Measurements from ENCODE around the gene AIP. TPM values are rescaled to one million over a fixed set of nuclear protein-coding genes. Genes with fewer than 3 reads are reported as not detected.
A peak's percentile ranks its signal among the peaks of the same experiment; 100 is the strongest.

The AIP gene
- total RNA-seq, 1 experiment from 2014 or later: 61.0 TPM

- 0 out of 6 replicates have a peak, but pooled peaks of 1 of the 3 experiments have one; percentile 11 for TF ChIP-seq CTCF (IDR thresholded peaks at IDR 0.05 in 2 of 3, conservative IDR thresholded peaks at IDR 0.05 in 1 of 3; ENCODE audit: borderline replicate concordance in 1 of 3, insufficient read depth in 1 of 3, low read depth in 2 of 3, low read length in 2 of 3)
- TF ChIP-seq, protein P1, sequence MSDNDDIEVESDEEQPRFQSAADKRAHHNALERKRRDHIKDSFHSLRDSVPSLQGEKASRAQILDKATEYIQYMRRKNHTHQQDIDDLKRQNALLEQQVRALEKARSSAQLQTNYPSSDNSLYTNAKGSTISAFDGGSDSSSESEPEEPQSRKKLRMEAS (IDR thresholded peaks at IDR 0.05): peak; percentile 100
- peak; percentile 100 for TF ChIP-seq CBX3 (IDR thresholded peaks at IDR 0.05; ENCODE audit: low read depth)
- TF ChIP-seq EZH2 (IDR thresholded peaks at IDR 0.05): no peak
- TF ChIP-seq YY1 (IDR thresholded peaks at IDR 0.05; ENCODE audit: extremely low read depth, insufficient replicate concordance, low read depth, low read length): peak; percentile 99
These were observed at the start of gene AIP (continued) for GRCh38 chr11:67482827-67483798.

DNA sequence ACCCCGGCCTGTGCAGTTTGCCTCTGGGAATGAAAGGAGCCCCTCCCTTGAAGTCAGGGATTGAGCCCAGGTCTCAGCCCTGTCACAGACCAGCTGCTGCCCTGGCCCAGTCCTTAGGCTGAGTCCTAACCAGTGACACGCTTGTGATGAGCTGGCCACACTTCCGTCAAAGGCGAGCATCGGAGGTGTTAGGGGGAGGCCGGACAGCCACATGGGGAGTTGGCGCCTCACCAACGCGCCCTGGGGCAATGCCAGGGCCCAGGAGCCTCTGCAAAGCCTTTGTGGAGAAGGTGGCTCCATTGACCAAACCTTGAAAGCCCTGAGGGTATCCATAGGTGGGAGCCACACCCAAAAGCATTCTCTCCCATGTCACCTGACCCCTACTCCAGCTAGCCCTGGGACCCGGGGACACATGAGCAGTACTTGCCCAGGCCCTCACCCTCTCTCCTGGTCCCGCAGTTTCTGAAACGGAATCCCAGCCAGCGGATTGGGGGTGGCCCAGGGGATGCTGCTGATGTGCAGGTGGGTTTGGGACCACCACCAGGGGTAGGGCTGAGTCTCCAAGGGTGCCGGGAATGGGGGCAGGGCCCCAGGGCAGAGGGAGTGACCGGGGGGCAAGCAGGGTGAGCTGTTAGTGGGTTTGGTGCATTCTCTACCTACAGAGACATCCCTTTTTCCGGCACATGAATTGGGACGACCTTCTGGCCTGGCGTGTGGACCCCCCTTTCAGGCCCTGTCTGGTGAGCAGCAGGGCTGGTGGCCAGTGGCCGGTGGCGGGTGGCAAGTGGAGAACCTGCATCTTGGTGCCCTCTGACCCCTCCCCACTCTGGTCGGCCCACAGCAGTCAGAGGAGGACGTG, 49.1 kb upstream of the AIP start:
- no peak overlapping the region for H3K4me2 ChIP-seq (ENCODE audit: low read length)
- POLR2A ChIA-PET: no interaction called here
- H3K9me2 ChIP-seq (ENCODE audit: insufficient read depth): no peaks in the 10 kb centered on the region
- peaks cover 21% of the 10 kb centered on the region for H3K79me2 ChIP-seq (ENCODE audit: insufficient read depth, low read length)
- H3K27ac ChIP-seq (ENCODE audit: low read depth, low read length): no peak overlapping the region
- H2AFZ ChIP-seq (ENCODE audit: low read depth, low read length, poor library complexity, severe bottlenecking): no peak overlapping the region
- H3K27me3 ChIP-seq (ENCODE audit: insufficient read depth, low read length): no peaks in the 10 kb centered on the region
- intact Hi-C loops (cut with micrococcal nuclease): no loop called here
- H3K9ac ChIP-seq (ENCODE audit: low read length): no peak overlapping the region
- H3K9me3 ChIP-seq (ENCODE audit: control insufficient read depth in 1 of 2, insufficient read depth in 1 of 2, low read depth in 1 of 2, low read length in 2 of 2): no peaks in the 10 kb centered on the region
- no peak overlapping the region for H3K4me3 ChIP-seq (replicated peaks in 1 of 2; ENCODE audit: low read depth in 1 of 2, low read length in 2 of 2)
- RAD21 ChIA-PET (ENCODE audit: low non-redundant PET in 1 of 2, low total read pairs in 2 of 2, uncharacterized antibody in 2 of 2, unreplicated experiment in 2 of 2): no interaction called here
- peaks cover 10 to 17% of the 10 kb centered on the region in 2 experiments; a peak in 3 of 4 replicates for H3K36me3 ChIP-seq (ENCODE audit: control insufficient read depth in 1 of 2, insufficient read depth in 2 of 2, low read length in 2 of 2)
- BruUV-seq (replicated peaks): no TSS peak
- H3K4me1 ChIP-seq (ENCODE audit: control insufficient read depth in 1 of 2, insufficient read depth in 2 of 2, low read length in 2 of 2): peaks cover 8 to 15% of the 10 kb centered on the region in 2 experiments
- CTCF ChIA-PET: no interaction called here
- ATAC-seq (no peak), DNase-seq (ENCODE audit: low read depth, low spot score) (no peak)
- H4K20me1 ChIP-seq (ENCODE audit: insufficient read depth): no peaks in the 10 kb centered on the region
- TF ChIP-seq REST (IDR thresholded peaks at IDR 0.05; ENCODE audit: low read depth) (no peak), ZNF274 (IDR thresholded peaks at IDR 0.05; ENCODE audit: low read depth, low read length) (no peak), SRF (IDR thresholded peaks at IDR 0.05; ENCODE audit: low read depth) (no peak), CBX3 (IDR thresholded peaks at IDR 0.05; ENCODE audit: low read depth) (no peak), YY1 (IDR thresholded peaks at IDR 0.05; ENCODE audit: extremely low read depth, insufficient replicate concordance, low read depth, low read length) (no peak), EZH2 (IDR thresholded peaks at IDR 0.05) (no peak), FOSL1 (IDR thresholded peaks at IDR 0.05; ENCODE audit: low read depth) (no peak), SIN3A (IDR thresholded peaks at IDR 0.05; ENCODE audit: low read depth) (no peak), ZFX (IDR thresholded peaks at IDR 0.05) (no peak)
- TF ChIP-seq, protein P2, sequence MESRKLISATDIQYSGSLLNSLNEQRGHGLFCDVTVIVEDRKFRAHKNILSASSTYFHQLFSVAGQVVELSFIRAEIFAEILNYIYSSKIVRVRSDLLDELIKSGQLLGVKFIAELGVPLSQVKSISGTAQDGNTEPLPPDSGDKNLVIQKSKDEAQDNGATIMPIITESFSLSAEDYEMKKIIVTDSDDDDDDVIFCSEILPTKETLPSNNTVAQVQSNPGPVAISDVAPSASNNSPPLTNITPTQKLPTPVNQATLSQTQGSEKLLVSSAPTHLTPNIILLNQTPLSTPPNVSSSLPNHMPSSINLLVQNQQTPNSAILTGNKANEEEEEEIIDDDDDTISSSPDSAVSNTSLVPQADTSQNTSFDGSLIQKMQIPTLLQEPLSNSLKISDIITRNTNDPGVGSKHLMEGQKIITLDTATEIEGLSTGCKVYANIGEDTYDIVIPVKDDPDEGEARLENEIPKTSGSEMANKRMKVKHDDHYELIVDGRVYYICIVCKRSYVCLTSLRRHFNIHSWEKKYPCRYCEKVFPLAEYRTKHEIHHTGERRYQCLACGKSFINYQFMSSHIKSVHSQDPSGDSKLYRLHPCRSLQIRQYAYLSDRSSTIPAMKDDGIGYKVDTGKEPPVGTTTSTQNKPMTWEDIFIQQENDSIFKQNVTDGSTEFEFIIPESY (IDR thresholded peaks at IDR 0.05; ENCODE audit: extremely low read depth, insufficient replicate concordance, low read length): no peak

All from HCT116 (cell line).